ENCODE results near the gene PDGFD.

DNA sequence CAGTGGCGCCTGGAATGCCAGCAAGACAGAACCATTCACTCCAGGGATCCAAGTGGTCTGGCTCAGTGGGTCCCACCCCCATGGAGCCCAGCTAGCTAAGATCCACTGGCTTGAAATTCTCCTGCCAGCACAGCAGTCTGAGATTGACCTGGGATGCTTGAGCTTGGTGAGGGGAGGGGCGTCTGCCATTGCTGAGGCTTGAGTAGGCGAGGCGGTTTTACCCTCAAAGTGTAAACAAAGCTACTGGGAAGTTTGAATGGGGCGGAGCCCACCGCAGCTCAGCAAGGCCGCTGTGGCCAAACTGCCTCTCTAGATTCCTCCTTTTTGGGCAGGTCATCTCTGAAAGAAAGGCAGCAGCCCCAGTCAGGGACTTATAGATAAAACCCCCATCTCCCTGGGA, 253.2 kb downstream of the PDGFD start:
- TF ChIP-seq, protein P1, sequence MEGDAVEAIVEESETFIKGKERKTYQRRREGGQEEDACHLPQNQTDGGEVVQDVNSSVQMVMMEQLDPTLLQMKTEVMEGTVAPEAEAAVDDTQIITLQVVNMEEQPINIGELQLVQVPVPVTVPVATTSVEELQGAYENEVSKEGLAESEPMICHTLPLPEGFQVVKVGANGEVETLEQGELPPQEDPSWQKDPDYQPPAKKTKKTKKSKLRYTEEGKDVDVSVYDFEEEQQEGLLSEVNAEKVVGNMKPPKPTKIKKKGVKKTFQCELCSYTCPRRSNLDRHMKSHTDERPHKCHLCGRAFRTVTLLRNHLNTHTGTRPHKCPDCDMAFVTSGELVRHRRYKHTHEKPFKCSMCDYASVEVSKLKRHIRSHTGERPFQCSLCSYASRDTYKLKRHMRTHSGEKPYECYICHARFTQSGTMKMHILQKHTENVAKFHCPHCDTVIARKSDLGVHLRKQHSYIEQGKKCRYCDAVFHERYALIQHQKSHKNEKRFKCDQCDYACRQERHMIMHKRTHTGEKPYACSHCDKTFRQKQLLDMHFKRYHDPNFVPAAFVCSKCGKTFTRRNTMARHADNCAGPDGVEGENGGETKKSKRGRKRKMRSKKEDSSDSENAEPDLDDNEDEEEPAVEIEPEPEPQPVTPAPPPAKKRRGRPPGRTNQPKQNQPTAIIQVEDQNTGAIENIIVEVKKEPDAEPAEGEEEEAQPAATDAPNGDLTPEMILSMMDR (IDR thresholded peaks at IDR 0.05; ENCODE audit: poor library complexity, severe bottlenecking), result no peak
- TF ChIP-seq EZH2 (IDR thresholded peaks at IDR 0.05; ENCODE audit: borderline replicate concordance, insufficient read depth, low read length, poor library complexity, severe bottlenecking) (no peak), RAD21 (conservative IDR thresholded peaks at IDR 0.05) (no peak), TAF1 (IDR thresholded peaks at IDR 0.05; ENCODE audit: low read depth) (no peak), POLR2AphosphoS5 (IDR thresholded peaks at IDR 0.05) (no peak), SMC3 (conservative IDR thresholded peaks at IDR 0.05; ENCODE audit: poor library complexity) (no peak), MXI1 (conservative IDR thresholded peaks at IDR 0.05; ENCODE audit: poor library complexity, severe bottlenecking) (no peak)

All from neural cell (in vitro differentiated cells).